SU-DHL-6 (cell line): Measurements from ENCODE around the gene MAMSTR.

Source experiments
- H2AFZ ChIP-seq: fragments of 200-600 bp; sonication (generic); 2 replicates; pipeline ENCODE4 v1.6.1; 2014; ENCODE audit warnings: low read depth, mild to moderate bottlenecking, moderate library complexity, mixed read lengths, antibody characterized with exemption, low read length; ENCODE audit not compliant: severe bottlenecking
- H3F3A ChIP-seq: fragments of 200-600 bp; shearing (Covaris generic); 2 replicates; pipeline ENCODE4 v1.6.0; 2016; ENCODE audit warnings: antibody characterized with exemption, mild to moderate bottlenecking; ENCODE audit not compliant: insufficient read depth
- H3K27ac ChIP-seq: fragments of 200-600 bp; sonication (generic); 2 replicates; pipeline ENCODE4 v1.5.1; 2016; ENCODE audit warnings: low read depth, mild to moderate bottlenecking, low read length, moderate library complexity, mixed read lengths
- H3K27me3 ChIP-seq: fragments of 200-600 bp; sonication (generic), shearing (Covaris generic); 2 replicates; pipeline ENCODE4 v1.6.0; 2014; ENCODE audit warnings: mild to moderate bottlenecking, low read length
- H3K36me3 ChIP-seq: fragments of 200-600 bp; sonication (generic); 2 replicates; pipeline ENCODE4 v1.6.1; 2014; ENCODE audit warnings: mild to moderate bottlenecking, low read length, mixed read lengths
- H3K4me2 ChIP-seq: fragments of 300-600, 200-600 bp; shearing (Covaris generic), sonication (generic); 2 replicates; pipeline ENCODE4 v1.6.0; 2014; ENCODE audit warnings: low read length, low read depth, mild to moderate bottlenecking; ENCODE audit not compliant: poor library complexity, severe bottlenecking
- H3K4me3 ChIP-seq: fragments of 200-600 bp; sonication (generic); 2 replicates; pipeline ENCODE4 v1.5.1; 2014; ENCODE audit warnings: antibody characterized with exemption, low read length, mild to moderate bottlenecking, mixed read lengths; ENCODE audit not compliant: insufficient read depth, poor library complexity, severe bottlenecking
- H3K79me2 ChIP-seq: fragments of 200-600 bp; sonication (generic); 2 replicates; pipeline ENCODE4 v1.6.1; 2014; ENCODE audit warnings: mild to moderate bottlenecking, low read length, moderate library complexity; ENCODE audit not compliant: insufficient read depth
- H3K9ac ChIP-seq: fragments of 200-600 bp; sonication (generic); 2 replicates; pipeline ENCODE4 v1.7.0; 2014; ENCODE audit warnings: mild to moderate bottlenecking, low read length
- H3K9me2 ChIP-seq: fragments of 200-600 bp; sonication (generic); replicated peaks from 2 replicates; pipeline ENCODE4 v1.6.1; 2014; ENCODE audit warnings: low read length; ENCODE audit not compliant: insufficient read depth
- H3K9me3 ChIP-seq: fragments of 200-600 bp; sonication (generic); 2 replicates; pipeline ENCODE4 v1.6.1; 2014; ENCODE audit warnings: low read length, mixed read lengths; ENCODE audit not compliant: insufficient read depth
- H4K20me1 ChIP-seq: fragments of 200-600 bp; sonication (generic); 2 replicates; pipeline ENCODE4 v1.6.1; 2014; ENCODE audit warnings: low read depth, mild to moderate bottlenecking, antibody characterized with exemption, low read length, moderate library complexity, mixed read lengths
- EZH2phosphoT487 ChIP-seq: fragments of 200-600 bp; sonication (generic), shearing (Covaris generic); conservative IDR thresholded peaks from 2 replicates; pipeline ENCODE4 v1.6.1; 2018; ENCODE audit warnings: mild to moderate bottlenecking, antibody characterized with exemption, low read length, moderate library complexity, mixed read lengths
- TF ChIP-seq, protein P1 (sequence below): fragments of 200-600 bp; sonication (generic); IDR thresholded peaks from one replicate; pipeline ENCODE4 v1.5.1; 2017; ENCODE audit warnings: antibody characterized with exemption, mild to moderate bottlenecking, low read length, moderate library complexity; ENCODE audit not compliant: insufficient read depth, poor library complexity, severe bottlenecking

The MAMSTR gene

DNA sequence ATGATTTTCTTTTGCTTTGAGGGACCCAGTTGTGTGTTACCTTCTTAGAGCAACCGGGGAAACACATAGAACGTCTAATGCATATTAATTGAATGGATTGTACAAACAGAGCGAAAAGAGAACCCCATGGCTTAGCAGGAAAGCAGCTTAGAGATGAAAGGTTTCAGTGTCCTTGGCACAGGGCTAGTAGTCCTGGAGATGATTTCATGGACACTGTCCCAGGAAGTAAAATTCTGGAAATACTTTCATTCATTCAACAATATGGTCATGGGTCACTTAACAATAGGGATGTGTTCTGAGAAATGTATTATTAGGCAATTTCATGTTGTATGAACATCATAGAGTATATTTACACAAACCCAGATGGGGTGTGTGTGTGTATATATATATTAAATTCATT is 33.4 kb downstream of the MAMSTR start:
- Histone ChIP-seq H3K4me3 (no peak overlapping the region), H3K9me3 (no peaks in the 10 kb centered on the region), H3K79me2 (no peaks in the 10 kb centered on the region), H3K36me3 (no peaks in the 10 kb centered on the region), H3K27me3 (no peaks in the 10 kb centered on the region), H3K9ac (no peak overlapping the region), H3K9me2 (no peaks in the 10 kb centered on the region), H4K20me1 (no peaks in the 10 kb centered on the region), H3K27ac (no peak overlapping the region), H2AFZ (no peak overlapping the region), H3K4me2 (no peak overlapping the region), H3F3A (no peaks in the 10 kb centered on the region)
- TF ChIP-seq EZH2phosphoT487 = no peak
- TF ChIP-seq, protein P1, sequence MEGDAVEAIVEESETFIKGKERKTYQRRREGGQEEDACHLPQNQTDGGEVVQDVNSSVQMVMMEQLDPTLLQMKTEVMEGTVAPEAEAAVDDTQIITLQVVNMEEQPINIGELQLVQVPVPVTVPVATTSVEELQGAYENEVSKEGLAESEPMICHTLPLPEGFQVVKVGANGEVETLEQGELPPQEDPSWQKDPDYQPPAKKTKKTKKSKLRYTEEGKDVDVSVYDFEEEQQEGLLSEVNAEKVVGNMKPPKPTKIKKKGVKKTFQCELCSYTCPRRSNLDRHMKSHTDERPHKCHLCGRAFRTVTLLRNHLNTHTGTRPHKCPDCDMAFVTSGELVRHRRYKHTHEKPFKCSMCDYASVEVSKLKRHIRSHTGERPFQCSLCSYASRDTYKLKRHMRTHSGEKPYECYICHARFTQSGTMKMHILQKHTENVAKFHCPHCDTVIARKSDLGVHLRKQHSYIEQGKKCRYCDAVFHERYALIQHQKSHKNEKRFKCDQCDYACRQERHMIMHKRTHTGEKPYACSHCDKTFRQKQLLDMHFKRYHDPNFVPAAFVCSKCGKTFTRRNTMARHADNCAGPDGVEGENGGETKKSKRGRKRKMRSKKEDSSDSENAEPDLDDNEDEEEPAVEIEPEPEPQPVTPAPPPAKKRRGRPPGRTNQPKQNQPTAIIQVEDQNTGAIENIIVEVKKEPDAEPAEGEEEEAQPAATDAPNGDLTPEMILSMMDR = no peak

DNA sequence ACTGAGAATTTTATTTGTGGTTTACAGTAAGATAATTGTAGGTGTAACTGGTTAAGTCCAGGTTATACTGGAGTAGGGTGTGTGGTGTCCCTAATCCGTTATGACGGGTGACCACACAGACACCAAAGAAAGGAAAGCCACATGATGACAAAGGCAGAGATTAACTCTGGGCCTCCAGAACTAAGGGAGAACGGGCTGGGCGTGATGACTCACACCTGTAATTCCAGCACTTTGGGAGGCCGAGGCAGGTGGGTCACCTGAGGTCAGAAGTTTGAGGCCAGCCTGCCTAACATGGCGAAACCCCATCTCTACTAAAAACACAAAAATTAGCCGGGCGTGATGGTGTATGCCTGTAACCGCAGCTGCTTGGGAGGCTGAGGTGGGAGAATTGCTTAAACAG is 33.9 kb downstream of the MAMSTR start:
- Histone ChIP-seq H3K27ac (no peak overlapping the region), H3K9ac (no peak overlapping the region), H3K36me3 (no peaks in the 10 kb centered on the region), H4K20me1 (no peaks in the 10 kb centered on the region), H3K4me2 (no peak overlapping the region), H3K4me3 (no peak overlapping the region), H3F3A (no peaks in the 10 kb centered on the region), H3K27me3 (no peaks in the 10 kb centered on the region), H3K9me2 (no peaks in the 10 kb centered on the region), H2AFZ (no peak overlapping the region), H3K79me2 (no peaks in the 10 kb centered on the region), H3K9me3 (no peaks in the 10 kb centered on the region)
- TF ChIP-seq, protein P1 = no peak
- TF ChIP-seq EZH2phosphoT487 = no peak

DNA sequence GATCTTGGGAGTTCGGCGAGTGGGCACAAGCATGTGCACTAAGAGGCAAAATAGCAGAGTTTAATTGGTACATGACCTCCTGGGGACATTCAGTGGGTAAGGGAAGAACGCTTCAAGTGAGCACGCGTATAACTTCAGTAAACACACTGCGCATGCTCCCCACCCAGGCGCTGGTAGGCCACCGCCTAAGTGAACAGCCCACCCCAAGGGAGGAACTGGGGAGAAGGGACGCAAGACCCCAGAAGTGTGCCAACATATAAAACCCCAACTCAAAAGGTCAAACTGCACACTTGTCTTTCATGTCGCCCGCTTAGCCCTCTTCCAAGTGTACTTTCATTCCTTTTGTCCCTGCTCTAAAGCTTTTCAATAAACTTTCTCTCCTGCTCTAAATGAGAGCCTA is 36.2 kb downstream of the MAMSTR start:
- H2AFZ ChIP-seq = no peak overlapping the region
- H3K9me3 ChIP-seq = no peaks in the 10 kb centered on the region
- H3K9ac ChIP-seq = no peak overlapping the region
- H4K20me1 ChIP-seq = no peaks in the 10 kb centered on the region
- TF ChIP-seq, protein P1 = no peak
- TF ChIP-seq EZH2phosphoT487 = no peak
- no peaks in the 10 kb centered on the region for H3F3A ChIP-seq
- H3K36me3 ChIP-seq = no peaks in the 10 kb centered on the region
- H3K9me2 ChIP-seq = no peaks in the 10 kb centered on the region
- peak overlapping the region; percentile 23 for H3K4me2 ChIP-seq
- no peaks in the 10 kb centered on the region for H3K79me2 ChIP-seq
- H3K27ac ChIP-seq = no peak overlapping the region
- no peak overlapping the region for H3K4me3 ChIP-seq
- no peaks in the 10 kb centered on the region for H3K27me3 ChIP-seq

DNA sequence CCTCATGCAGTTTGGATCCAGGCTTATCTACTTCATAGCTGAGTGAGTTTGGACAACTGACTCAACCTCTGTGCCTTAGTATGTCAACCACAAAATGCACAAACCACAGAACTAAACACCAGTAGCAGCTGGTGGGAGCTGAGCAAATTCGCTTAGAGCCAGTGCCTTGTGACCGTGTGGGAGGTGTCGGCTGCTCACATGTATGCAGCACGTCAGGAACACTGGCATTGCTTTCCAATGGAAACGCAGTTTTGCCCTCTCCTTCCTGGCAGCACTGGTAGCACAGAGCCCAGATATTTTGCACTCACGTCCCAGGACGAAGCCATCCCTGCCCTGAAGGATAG is 38.4 kb downstream of the MAMSTR start:
- Histone ChIP-seq H3K9me3 (no peaks in the 10 kb centered on the region), H3K27ac (no peak overlapping the region), H3K4me3 (no peak overlapping the region)

More for the DNA sequence above, 38.4 kb downstream of the MAMSTR start:
- no peaks in the 10 kb centered on the region for H3K36me3 ChIP-seq
- H4K20me1 ChIP-seq = no peaks in the 10 kb centered on the region
- no peak overlapping the region for H3K4me2 ChIP-seq
- H3K27me3 ChIP-seq = no peaks in the 10 kb centered on the region
- no peaks in the 10 kb centered on the region for H3K9me2 ChIP-seq
- H3F3A ChIP-seq = no peaks in the 10 kb centered on the region
- H3K79me2 ChIP-seq = no peaks in the 10 kb centered on the region
- TF ChIP-seq, protein P1 = no peak
- no peak for TF ChIP-seq EZH2phosphoT487
- no peak overlapping the region for H2AFZ ChIP-seq
- H3K9ac ChIP-seq = no peak overlapping the region
